OCI-LY3 (cell line): Measurements from ENCODE around the gene ELAPOR1.

Experiments used
- H2AFZ ChIP-seq: fragments of 200-600, 300-600 bp; shearing (Covaris generic); 2 replicates; pipeline ENCODE4 v1.6.0; 2014; ENCODE audit warnings: antibody characterized with exemption, low read depth, low read length
- H3K27ac ChIP-seq: fragments of 200-600, 300-600 bp; sonication (generic); 2 replicates; pipeline ENCODE4 v1.5.1; 2014; ENCODE audit warnings: mild to moderate bottlenecking, low read length, moderate library complexity, mixed read lengths
- H3K27me3 ChIP-seq: fragments of 200-600, 300-600 bp; sonication (generic); 2 replicates; pipeline ENCODE4 v1.6.1; 2014; ENCODE audit warnings: low read depth, low read length, mixed read lengths
- H3K36me3 ChIP-seq: fragments of 200-600, 300-600 bp; sonication (generic); replicated peaks from 2 replicates; pipeline ENCODE3; 2014; ENCODE audit warnings: low read depth, low read length, mixed read lengths
- H3K4me1 ChIP-seq: fragments of 300-600, 200-600 bp; sonication (generic); 2 replicates; pipeline ENCODE4 v1.6.1; 2014; ENCODE audit warnings: low read length, mixed read lengths
- H3K4me2 ChIP-seq: fragments of 200-600, 300-600 bp; sonication (generic); 2 replicates; pipeline ENCODE4 v1.6.1; 2014; ENCODE audit warnings: low read length, mixed read lengths
- H3K4me3 ChIP-seq: fragments of 300-600, 200-600 bp; sonication (generic); 2 replicates; pipeline ENCODE4 v1.5.1; 2014; ENCODE audit warnings: antibody characterized with exemption, mild to moderate bottlenecking, low read length, moderate library complexity
- H3K79me2 ChIP-seq: fragments of 300-600, 200-600 bp; shearing (Covaris generic); 2 replicates; pipeline ENCODE4 v1.6.1; 2014; ENCODE audit warnings: mild to moderate bottlenecking, low read length, mixed read lengths
- H3K9ac ChIP-seq: fragments of 300-600, 200-600 bp; shearing (Covaris generic); 2 replicates; pipeline ENCODE4 v1.6.0; 2014; ENCODE audit warnings: mild to moderate bottlenecking, low read length, moderate library complexity
- H3K9me3 ChIP-seq: fragments of 200-600, 300-600 bp; shearing (Covaris generic); 2 replicates; pipeline ENCODE4 v1.6.1; 2014; ENCODE audit warnings: low read length, mixed read lengths; ENCODE audit not compliant: insufficient read depth
- H4K20me1 ChIP-seq: fragments of 200-600, 300-600 bp; sonication (generic); 2 replicates; pipeline ENCODE4 v1.6.1; 2016; ENCODE audit warnings: low read length, mixed read lengths; ENCODE audit not compliant: insufficient read depth
- CTCF ChIP-seq: fragments of 200-600, 300-600 bp; sonication (generic); IDR thresholded peaks from 2 replicates; pipeline ENCODE4 v1.5.1; 2014; ENCODE audit warnings: antibody characterized with exemption, low read length, low read depth
- EZH2phosphoT487 ChIP-seq: fragments of 200-600 bp; shearing (Covaris generic); IDR thresholded peaks from 2 replicates; pipeline ENCODE4 v1.6.1; 2018; ENCODE audit warnings: antibody characterized with exemption, mixed run types, low read depth

The ELAPOR1 gene

GRCh38 chr1:109148987-109149561 lies 35.2 kb downstream of the ELAPOR1 start:
- Histone ChIP-seq H4K20me1 (no peaks in the 10 kb centered on the region), H3K4me1 (no peaks in the 10 kb centered on the region), H3K36me3 (no peaks in the 10 kb centered on the region), H3K27ac (no peak overlapping the region), H3K4me2 (no peak overlapping the region), H3K9me3 (no peaks in the 10 kb centered on the region), H3K4me3 (no peak overlapping the region), H3K9ac (no peak overlapping the region), H3K79me2 (no peaks in the 10 kb centered on the region), H2AFZ (no peak overlapping the region), H3K27me3 (no peaks in the 10 kb centered on the region)
- TF ChIP-seq CTCF (no peak), EZH2phosphoT487 (no peak)

- no peak overlapping the region for H3K9ac ChIP-seq
- H4K20me1 ChIP-seq: no peaks in the 10 kb centered on the region
- no peaks in the 10 kb centered on the region for H3K79me2 ChIP-seq
- no peaks in the 10 kb centered on the region for H3K9me3 ChIP-seq
- no peaks in the 10 kb centered on the region for H3K4me1 ChIP-seq
- no peak overlapping the region for H2AFZ ChIP-seq
- no peak overlapping the region for H3K4me2 ChIP-seq
- H3K27ac ChIP-seq: no peak overlapping the region
- no peak for TF ChIP-seq CTCF
- no peak for TF ChIP-seq EZH2phosphoT487
- no peaks in the 10 kb centered on the region for H3K36me3 ChIP-seq
- no peaks in the 10 kb centered on the region for H3K27me3 ChIP-seq
- H3K4me3 ChIP-seq: no peak overlapping the region
Observed at GRCh38 chr1:109149874-109150601, 36.1 kb downstream of the ELAPOR1 start.

- H3K79me2 ChIP-seq: no peaks in the 10 kb centered on the region
- H4K20me1 ChIP-seq: no peaks in the 10 kb centered on the region
- no peak overlapping the region for H3K9ac ChIP-seq
- H3K36me3 ChIP-seq: no peaks in the 10 kb centered on the region
- no peak overlapping the region for H3K27ac ChIP-seq
- no peaks in the 10 kb centered on the region for H3K4me1 ChIP-seq
- no peak overlapping the region for H3K4me3 ChIP-seq
- no peak overlapping the region for H2AFZ ChIP-seq
- TF ChIP-seq EZH2phosphoT487 (no peak), CTCF (no peak)
- no peaks in the 10 kb centered on the region for H3K27me3 ChIP-seq
- H3K4me2 ChIP-seq: no peak overlapping the region
- H3K9me3 ChIP-seq: no peaks in the 10 kb centered on the region
Observed at GRCh38 chr1:109151146-109151990, 37.5 kb downstream of the ELAPOR1 start.

- Histone ChIP-seq H3K4me3 (no peak overlapping the region), H4K20me1 (no peaks in the 10 kb centered on the region), H3K4me2 (no peak overlapping the region), H3K27me3 (no peaks in the 10 kb centered on the region), H2AFZ (no peak overlapping the region), H3K79me2 (no peaks in the 10 kb centered on the region), H3K4me1 (no peaks in the 10 kb centered on the region), H3K27ac (no peak overlapping the region), H3K9ac (no peak overlapping the region), H3K36me3 (no peaks in the 10 kb centered on the region), H3K9me3 (no peaks in the 10 kb centered on the region)
- no peak for TF ChIP-seq EZH2phosphoT487
- TF ChIP-seq CTCF: no peak
Observed at GRCh38 chr1:109152196-109152595, 38.3 kb downstream of the ELAPOR1 start.
